K562 (cell line): ENCODE data around the gene ERVH48-1. TPM values are rescaled to one million over a fixed set of nuclear protein-coding genes. Genes with fewer than 3 reads are reported as not detected.
A peak's percentile ranks its signal among the peaks of the same experiment; 100 is the strongest.

Source experiments
- ARID1B ChIP-seq: fragments of 450-650 bp; IDR thresholded peaks from 2 replicates; pipeline ENCODE4 v1.6.1; 2016; ENCODE audit warnings: antibody characterized with exemption, mild to moderate bottlenecking, inconsistent platforms
- CREM ChIP-seq: IDR thresholded peaks from 2 replicates; pipeline ENCODE4 v1.6.1; 2014; ENCODE audit warnings: antibody characterized with exemption, low read depth
- EGR1 ChIP-seq: fragments of 450-650 bp; conservative IDR thresholded peaks from 2 replicates; pipeline ENCODE4 v1.6.1; 2017; ENCODE audit warnings: mild to moderate bottlenecking
- ILF3 ChIP-seq: fragments of 450-650 bp; IDR thresholded peaks from 2 replicates; pipeline ENCODE4 v1.6.1; 2018; ENCODE audit warnings: antibody characterized with exemption, mild to moderate bottlenecking, moderate library complexity, borderline replicate concordance
- JUND ChIP-seq, 2 experiments: IDR thresholded peaks; 2 replicates in 1 of 2; 3 replicates in 1 of 2; pipeline ENCODE4 v1.6.1; 2011; ENCODE audit warnings: borderline replicate concordance in 2 of 2, low read depth in 2 of 2, low read length in 2 of 2, improper control_type of control experiment in 1 of 2, missing biosample characterization in 1 of 2, missing genetic modification characterization in 1 of 2, missing genetic modification reagents in 1 of 2
- KDM5B ChIP-seq: fragments of 200-600 bp; sonication (generic); IDR thresholded peaks from 2 replicates; pipeline ENCODE4 v1.6.1; 2012; ENCODE audit warnings: low read depth, mild to moderate bottlenecking, moderate library complexity, low read length, control low read depth, inconsistent platforms; ENCODE audit not compliant: insufficient replicate concordance
- NCOA6 ChIP-seq: fragments of 450-650 bp; IDR thresholded peaks from 2 replicates; pipeline ENCODE4 v1.6.1; 2017; ENCODE audit warnings: mild to moderate bottlenecking
- NCOR1 ChIP-seq: fragments of 450-650 bp; IDR thresholded peaks from 2 replicates; pipeline ENCODE4 v1.6.1; 2016; ENCODE audit warnings: mild to moderate bottlenecking, moderate library complexity
- NFATC3 ChIP-seq: fragments of 450-650 bp; IDR thresholded peaks from 2 replicates; pipeline ENCODE4 v1.6.1; 2017; ENCODE audit warnings: mild to moderate bottlenecking
- NR1H2 ChIP-seq: sonication (generic); formaldehyde crosslinking; IDR thresholded peaks from 2 replicates; pipeline ENCODE4 v1.4.0; 2020; ENCODE audit warnings: mild to moderate bottlenecking, missing genetic modification reagents
- SMARCA4 ChIP-seq: fragments of 450-650 bp; IDR thresholded peaks from 2 replicates; pipeline ENCODE4 v1.6.1; 2016
- TARDBP ChIP-seq: fragments of 450-650 bp; IDR thresholded peaks from 2 replicates; pipeline ENCODE4 v1.6.1; 2016
- TCF7 ChIP-seq: sonication (generic); IDR thresholded peaks from 2 replicates; pipeline ENCODE4 v1.6.1; 2016; ENCODE audit warnings: antibody characterized with exemption, borderline replicate concordance
- ZBTB17 ChIP-seq: fragments of 450-650 bp; formaldehyde crosslinking; IDR thresholded peaks from 2 replicates; pipeline ENCODE4 v1.4.0; 2020; ENCODE audit warnings: mild to moderate bottlenecking
- ZNF347 ChIP-seq: fragments of 450-650 bp; formaldehyde crosslinking; IDR thresholded peaks from 2 replicates; pipeline ENCODE4 v1.4.0; 2020; ENCODE audit warnings: low read depth, mild to moderate bottlenecking, moderate library complexity
- ZNF561 ChIP-seq: fragments of 450-650 bp; formaldehyde crosslinking; conservative IDR thresholded peaks from 2 replicates; pipeline ENCODE4 v1.4.0; 2020; ENCODE audit warnings: mild to moderate bottlenecking, moderate library complexity
- ZNF668 ChIP-seq: fragments of 250-450 bp; sonication (Bioruptor Pico); IDR thresholded peaks from 2 replicates; pipeline ENCODE4 v1.8.0; 2022; ENCODE audit warnings: mild to moderate bottlenecking, inconsistent platforms
- polyA plus RNA-seq, 8 experiments: library from polyadenylated mRNA; depleted of rRNA in 4 of 8; stranded (reverse) in 5 of 8; unstranded in 3 of 8; fragments of >200 nt; fragmentation: Nextera tagmentation in 2 of 8; fragmentation: Illumina TruSeq in 1 of 8; extraction: Ambion mirVana in 2 of 8; extraction: Trizol in 1 of 8; gene quantifications; 2 replicates each; pipeline versions ENCODE4 v1.2.1 to v1.2.3, GENCODE V29; 2011 to 2014; ENCODE audit warnings: inconsistent platforms in 1 of 8, missing spikeins in 1 of 8
- total RNA-seq, 7 experiments: library from RNA; depleted of rRNA in 6 of 7; stranded (reverse); fragments of >200 nt in 6 of 7; fragmentation: Illumina TruSeq in 2 of 7; extraction: Trizol in 2 of 7; gene quantifications; 2 replicates each; pipeline versions ENCODE4 v1.2.1 to v1.2.3, GENCODE V29; 2011 to 2021; ENCODE audit warnings: low replicate concordance in 1 of 7
- TF ChIP-seq, protein P1 (sequence below): fragments of 250-450 bp; sonication (Bioruptor Pico); IDR thresholded peaks from 2 replicates; pipeline ENCODE4 v1.8.0; 2021; ENCODE audit warnings: borderline replicate concordance, mild to moderate bottlenecking, moderate library complexity; ENCODE audit not compliant: poor library complexity, severe bottlenecking
- TF ChIP-seq, protein P2 (sequence below): fragments of 450-650 bp; IDR thresholded peaks from 2 replicates; pipeline ENCODE4 v1.6.1; 2017; ENCODE audit warnings: antibody characterized with exemption, mild to moderate bottlenecking
- TF ChIP-seq, protein P3 (sequence below): sonication (generic); formaldehyde crosslinking; IDR thresholded peaks from 2 replicates; pipeline ENCODE4 v1.8.0; 2023; ENCODE audit warnings: mild to moderate bottlenecking, missing genetic modification reagents

The ERVH48-1 gene
- total and polyA plus RNA-seq, 9 of the 15 experiments (the other 6 are each of a cell fraction or from before 2014, with no cell fraction given) = 0.08 to 0.49 (median 0.16) TPM; not detected in 3

DNA sequence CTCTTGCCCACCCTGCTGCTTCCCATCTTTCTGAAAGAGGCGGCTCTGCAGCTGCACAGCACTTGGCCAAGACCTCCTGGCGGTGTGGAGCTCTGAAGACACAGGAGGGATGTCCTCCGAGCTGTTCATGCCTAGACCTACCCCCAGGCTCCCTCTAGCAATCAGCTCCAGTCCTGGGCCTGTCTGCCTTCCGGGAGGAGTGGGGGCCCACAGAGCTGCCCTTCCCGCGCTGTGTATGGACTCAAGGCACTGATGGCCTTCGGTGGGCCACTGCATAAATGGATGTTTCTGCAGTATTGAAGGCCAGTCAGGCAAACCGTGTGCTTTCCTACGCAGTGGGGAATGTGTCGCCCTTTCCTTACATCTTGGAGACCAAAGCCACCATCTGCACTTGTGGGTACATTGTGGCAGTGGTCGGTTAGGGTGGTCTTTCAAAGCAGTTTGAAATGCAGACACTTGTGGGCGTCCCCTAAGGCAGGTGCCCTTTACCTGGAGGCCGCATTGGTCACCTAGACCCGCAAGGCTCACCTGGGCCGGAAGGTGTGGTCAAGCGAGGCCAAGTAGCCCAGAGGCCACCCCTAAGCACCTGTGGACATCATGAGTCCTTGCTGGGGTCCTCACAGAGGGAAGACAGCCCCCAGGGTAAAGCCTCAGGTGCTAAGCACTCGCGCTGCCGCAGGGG, 48.0 kb upstream of the ERVH48-1 start (continued):
- TF ChIP-seq EGR1 (no peak), NCOR1 (no peak), NFATC3 (no peak), ZBTB17 (CRISPR knock-in tag) (no peak), KDM5B (peak; percentile 44), NCOA6 (no peak), CREM (0 out of 2 replicates have a peak, but pooled peaks have one; percentile 2), ZNF347 (CRISPR knock-in tag) (no peak), TARDBP (no peak), TCF7 (0 out of 2 replicates have a peak, but pooled peaks have one; percentile 43), SMARCA4 (no peak), ZNF561 (no peak), ARID1B (no peak), ZNF668 (CRISPR knock-in tag) (peak; percentile 58; the same call in 1 of the 2 replicates), JUND (IDR thresholded peaks at IDR 0.05; ENCODE audit: borderline replicate concordance, low read depth, low read length) (no peak), JUND (tag; IDR thresholded peaks at IDR 0.05; ENCODE audit: borderline replicate concordance, low read depth, low read length) (0 out of 3 replicates have a peak, but pooled peaks have one; percentile 7), ILF3 (no peak), NR1H2 (CRISPR knock-in tag) (0 out of 2 replicates have a peak, but pooled peaks have one; percentile 28)
- TF ChIP-seq, protein P1, sequence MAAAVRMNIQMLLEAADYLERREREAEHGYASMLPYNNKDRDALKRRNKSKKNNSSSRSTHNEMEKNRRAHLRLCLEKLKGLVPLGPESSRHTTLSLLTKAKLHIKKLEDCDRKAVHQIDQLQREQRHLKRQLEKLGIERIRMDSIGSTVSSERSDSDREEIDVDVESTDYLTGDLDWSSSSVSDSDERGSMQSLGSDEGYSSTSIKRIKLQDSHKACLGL (CRISPR knock-in tag) = no peak
- TF ChIP-seq, protein P2, sequence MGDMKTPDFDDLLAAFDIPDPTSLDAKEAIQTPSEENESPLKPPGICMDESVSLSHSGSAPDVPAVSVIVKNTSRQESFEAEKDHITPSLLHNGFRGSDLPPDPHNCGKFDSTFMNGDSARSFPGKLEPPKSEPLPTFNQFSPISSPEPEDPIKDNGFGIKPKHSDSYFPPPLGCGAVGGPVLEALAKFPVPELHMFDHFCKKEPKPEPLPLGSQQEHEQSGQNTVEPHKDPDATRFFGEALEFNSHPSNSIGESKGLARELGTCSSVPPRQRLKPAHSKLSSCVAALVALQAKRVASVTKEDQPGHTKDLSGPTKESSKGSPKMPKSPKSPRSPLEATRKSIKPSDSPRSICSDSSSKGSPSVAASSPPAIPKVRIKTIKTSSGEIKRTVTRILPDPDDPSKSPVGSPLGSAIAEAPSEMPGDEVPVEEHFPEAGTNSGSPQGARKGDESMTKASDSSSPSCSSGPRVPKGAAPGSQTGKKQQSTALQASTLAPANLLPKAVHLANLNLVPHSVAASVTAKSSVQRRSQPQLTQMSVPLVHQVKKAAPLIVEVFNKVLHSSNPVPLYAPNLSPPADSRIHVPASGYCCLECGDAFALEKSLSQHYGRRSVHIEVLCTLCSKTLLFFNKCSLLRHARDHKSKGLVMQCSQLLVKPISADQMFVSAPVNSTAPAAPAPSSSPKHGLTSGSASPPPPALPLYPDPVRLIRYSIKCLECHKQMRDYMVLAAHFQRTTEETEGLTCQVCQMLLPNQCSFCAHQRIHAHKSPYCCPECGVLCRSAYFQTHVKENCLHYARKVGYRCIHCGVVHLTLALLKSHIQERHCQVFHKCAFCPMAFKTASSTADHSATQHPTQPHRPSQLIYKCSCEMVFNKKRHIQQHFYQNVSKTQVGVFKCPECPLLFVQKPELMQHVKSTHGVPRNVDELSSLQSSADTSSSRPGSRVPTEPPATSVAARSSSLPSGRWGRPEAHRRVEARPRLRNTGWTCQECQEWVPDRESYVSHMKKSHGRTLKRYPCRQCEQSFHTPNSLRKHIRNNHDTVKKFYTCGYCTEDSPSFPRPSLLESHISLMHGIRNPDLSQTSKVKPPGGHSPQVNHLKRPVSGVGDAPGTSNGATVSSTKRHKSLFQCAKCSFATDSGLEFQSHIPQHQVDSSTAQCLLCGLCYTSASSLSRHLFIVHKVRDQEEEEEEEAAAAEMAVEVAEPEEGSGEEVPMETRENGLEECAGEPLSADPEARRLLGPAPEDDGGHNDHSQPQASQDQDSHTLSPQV = no peak
- TF ChIP-seq, protein P3, sequence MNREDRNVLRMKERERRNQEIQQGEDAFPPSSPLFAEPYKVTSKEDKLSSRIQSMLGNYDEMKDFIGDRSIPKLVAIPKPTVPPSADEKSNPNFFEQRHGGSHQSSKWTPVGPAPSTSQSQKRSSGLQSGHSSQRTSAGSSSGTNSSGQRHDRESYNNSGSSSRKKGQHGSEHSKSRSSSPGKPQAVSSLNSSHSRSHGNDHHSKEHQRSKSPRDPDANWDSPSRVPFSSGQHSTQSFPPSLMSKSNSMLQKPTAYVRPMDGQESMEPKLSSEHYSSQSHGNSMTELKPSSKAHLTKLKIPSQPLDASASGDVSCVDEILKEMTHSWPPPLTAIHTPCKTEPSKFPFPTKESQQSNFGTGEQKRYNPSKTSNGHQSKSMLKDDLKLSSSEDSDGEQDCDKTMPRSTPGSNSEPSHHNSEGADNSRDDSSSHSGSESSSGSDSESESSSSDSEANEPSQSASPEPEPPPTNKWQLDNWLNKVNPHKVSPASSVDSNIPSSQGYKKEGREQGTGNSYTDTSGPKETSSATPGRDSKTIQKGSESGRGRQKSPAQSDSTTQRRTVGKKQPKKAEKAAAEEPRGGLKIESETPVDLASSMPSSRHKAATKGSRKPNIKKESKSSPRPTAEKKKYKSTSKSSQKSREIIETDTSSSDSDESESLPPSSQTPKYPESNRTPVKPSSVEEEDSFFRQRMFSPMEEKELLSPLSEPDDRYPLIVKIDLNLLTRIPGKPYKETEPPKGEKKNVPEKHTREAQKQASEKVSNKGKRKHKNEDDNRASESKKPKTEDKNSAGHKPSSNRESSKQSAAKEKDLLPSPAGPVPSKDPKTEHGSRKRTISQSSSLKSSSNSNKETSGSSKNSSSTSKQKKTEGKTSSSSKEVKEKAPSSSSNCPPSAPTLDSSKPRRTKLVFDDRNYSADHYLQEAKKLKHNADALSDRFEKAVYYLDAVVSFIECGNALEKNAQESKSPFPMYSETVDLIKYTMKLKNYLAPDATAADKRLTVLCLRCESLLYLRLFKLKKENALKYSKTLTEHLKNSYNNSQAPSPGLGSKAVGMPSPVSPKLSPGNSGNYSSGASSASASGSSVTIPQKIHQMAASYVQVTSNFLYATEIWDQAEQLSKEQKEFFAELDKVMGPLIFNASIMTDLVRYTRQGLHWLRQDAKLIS (CRISPR knock-in tag) = no peak
